CD14-positive monocyte (primary cell): ENCODE data around the gene C16orf96. TPM values are rescaled to one million over a fixed set of nuclear protein-coding genes. Genes with fewer than 3 reads are reported as not detected.

ENCODE experiments used
- DNase-seq, 3 donors: peaks; one replicate each; pipeline ENCODE4 v3.0.0-alpha.2; 2011 to 2022
- H2AFZ ChIP-seq: 2 replicates; pipeline ENCODE4 v1.6.0; 2012; ENCODE audit warnings: mild to moderate bottlenecking, low read depth, low read length, inconsistent platforms; ENCODE audit not compliant: insufficient read depth, poor library complexity, severe bottlenecking
- H3K27ac ChIP-seq, 2 donors: 1 replicate in 1 of 2; 2 replicates in 1 of 2; pipeline ENCODE4 v1.5.1; 2012 to 2013; ENCODE audit warnings: low read length in 2 of 2, control low read depth in 1 of 2, inconsistent platforms in 1 of 2, low read depth in 1 of 2, mild to moderate bottlenecking in 1 of 2
- H3K27me3 ChIP-seq, 2 donors: one replicate each; pipeline versions ENCODE4 v1.6.0 to v1.6.1; 2011 to 2013; ENCODE audit warnings: low read length in 2 of 2; ENCODE audit not compliant: control insufficient read depth in 2 of 2, insufficient read depth in 2 of 2
- H3K36me3 ChIP-seq, 2 donors: replicated peaks in 1 of 2; 1 replicate in 1 of 2; 2 replicates in 1 of 2; pipeline versions ENCODE4 v1.5.1 to v1.6.1; 2012 to 2013; ENCODE audit warnings: low read length in 2 of 2, control low read depth in 1 of 2, inconsistent platforms in 1 of 2, mild to moderate bottlenecking in 1 of 2; ENCODE audit not compliant: insufficient read depth in 2 of 2, control insufficient read depth in 1 of 2
- H3K4me1 ChIP-seq, 2 donors: 1 replicate in 1 of 2; 2 replicates in 1 of 2; pipeline versions ENCODE4 v1.5.1 to v1.6.1; 2012 to 2013; ENCODE audit warnings: low read length in 2 of 2, control low read depth in 1 of 2, inconsistent platforms in 1 of 2, mild to moderate bottlenecking in 1 of 2, moderate library complexity in 1 of 2; ENCODE audit not compliant: insufficient read depth in 2 of 2, control insufficient read depth in 1 of 2
- H3K4me2 ChIP-seq: replicated peaks from 2 replicates; pipeline ENCODE3; 2012; ENCODE audit warnings: low read length, moderate library complexity, mild to moderate bottlenecking; ENCODE audit not compliant: poor library complexity, severe bottlenecking; ENCODE audit errors: extremely low read depth
- H3K4me3 ChIP-seq, 3 experiments: fragments of 200-600 bp in 1 of 3; sonication (generic) in 1 of 3; replicated peaks in 1 of 3; 1 replicate in 2 of 3; 2 replicates in 1 of 3; pipeline ENCODE4 v1.5.1; 2011 to 2013; ENCODE audit warnings: low read length in 3 of 3, mild to moderate bottlenecking in 3 of 3, control low read depth in 2 of 3, low read depth in 2 of 3, inconsistent platforms in 1 of 3, moderate library complexity in 1 of 3
- H3K79me2 ChIP-seq: 2 replicates; pipeline ENCODE4 v1.6.0; 2012; ENCODE audit warnings: mild to moderate bottlenecking, control low read depth, inconsistent platforms, low read length, moderate library complexity; ENCODE audit not compliant: insufficient read depth
- H3K9ac ChIP-seq: 2 replicates; pipeline ENCODE4 v1.6.0; 2017; ENCODE audit warnings: low read length, mild to moderate bottlenecking; ENCODE audit not compliant: insufficient read depth, poor library complexity, severe bottlenecking
- H3K9me3 ChIP-seq, 2 donors: replicated peaks in 1 of 2; 1 replicate in 1 of 2; 2 replicates in 1 of 2; pipeline versions ENCODE4 v1.5.1 to v1.6.1; 2012 to 2013; ENCODE audit warnings: low read length in 2 of 2, control low read depth in 1 of 2; ENCODE audit not compliant: control insufficient read depth in 1 of 2, insufficient read depth in 1 of 2
- H4K20me1 ChIP-seq: 2 replicates; pipeline ENCODE4 v1.6.0; 2012; ENCODE audit warnings: mild to moderate bottlenecking, low read length, control low read depth, moderate library complexity; ENCODE audit not compliant: insufficient read depth
- H3K27ac Mint-ChIP-seq, 7 donors: one replicate each; pipeline ENCODE4 v1.8.0; 2020; ENCODE audit warnings: mild to moderate bottlenecking in 7 of 7, mixed read lengths in 7 of 7, moderate library complexity in 6 of 7, inconsistent platforms in 2 of 7
- H3K27me3 Mint-ChIP-seq, 3 donors: one replicate each; pipeline ENCODE4 v1.8.0; 2021 to 2022; ENCODE audit warnings: low read depth in 3 of 3, mild to moderate bottlenecking in 3 of 3, mixed read lengths in 3 of 3, moderate library complexity in 3 of 3, inconsistent platforms in 1 of 3
- H3K36me3 Mint-ChIP-seq, 2 donors: one replicate each; pipeline ENCODE4 v1.8.0; 2020; ENCODE audit warnings: mixed read lengths in 2 of 2, inconsistent platforms in 1 of 2, mild to moderate bottlenecking in 1 of 2
- H3K4me1 Mint-ChIP-seq: one replicate; pipeline ENCODE4 v1.8.0; 2020; ENCODE audit warnings: mild to moderate bottlenecking, mixed read lengths
- H3K4me3 Mint-ChIP-seq, 2 donors: one replicate each; pipeline ENCODE4 v1.8.0; 2020; ENCODE audit warnings: mild to moderate bottlenecking in 2 of 2, mixed read lengths in 2 of 2, moderate library complexity in 1 of 2
- H3K9me3 Mint-ChIP-seq, 7 donors: one replicate each; pipeline ENCODE4 v1.8.0; 2020 to 2022; ENCODE audit warnings: mixed read lengths in 7 of 7, mild to moderate bottlenecking in 6 of 7, moderate library complexity in 6 of 7, inconsistent platforms in 2 of 7
- WGBS: methylation state at CpG from one replicate; pipeline ENCODE4 v1.1.5; 2013; ENCODE audit warnings: missing lambda C conversion rate; ENCODE audit not compliant: insufficient coverage; 5-methylcytosine and 5-hydroxymethylcytosine counted together
- intact Hi-C, 2 donors: fragments of 100-400 bp; cut with micrococcal nuclease; formaldehyde crosslinking; loops; one replicate each; pipeline versions ENCODE4 v1.15.0 to v1.15.1; 2023
- polyA plus RNA-seq, 3 donors: library from polyadenylated mRNA; depleted of rRNA in 1 of 3; unstranded in 2 of 3; stranded (reverse) in 1 of 3; fragments of 300-500 nt in 2 of 3; fragments of >200 nt in 1 of 3; fragmentation: Illumina TruSeq in 2 of 3; gene quantifications; 1 replicate in 2 of 3; 2 replicates in 1 of 3; pipeline ENCODE4 v1.2.3, GENCODE V29; 2012 to 2021
- TF ChIP-seq, protein P1 (sequence below): fragments of 200-600 bp; IDR thresholded peaks from one replicate; pipeline ENCODE4 v1.8.0; 2022; ENCODE audit warnings: antibody characterized with exemption, mild to moderate bottlenecking

C16orf96 gene
- polyA plus RNA-seq, 3 donors = 0.13 TPM; not detected in 2

DNA sequence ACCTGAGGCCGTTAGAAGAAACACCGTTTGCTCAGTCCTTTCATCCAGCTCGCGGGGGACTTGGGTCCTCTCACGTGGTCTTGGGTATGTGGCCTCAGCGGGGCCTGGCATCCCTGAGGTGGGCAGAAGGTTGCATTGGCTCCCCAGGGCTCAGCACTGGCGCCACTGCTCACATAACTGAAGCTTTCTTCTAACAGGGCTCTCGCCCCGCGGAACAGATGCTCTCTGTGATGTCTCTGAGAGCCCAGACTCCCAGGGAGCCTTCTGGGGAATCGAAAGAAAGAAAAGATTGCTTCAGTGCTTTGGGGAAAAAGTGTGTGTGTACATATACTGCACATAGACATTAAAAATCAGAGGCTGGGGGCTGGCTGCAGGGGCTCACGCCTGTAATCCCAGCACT is 78.6 kb downstream of the C16orf96 start:
- Histone ChIP-seq H3K4me1 (peaks cover 8 to 17% of the 10 kb centered on the region in 2 donors), H2AFZ (no peak overlapping the region), H3K4me2 (no peak overlapping the region), H3K9me3 (no peaks in the 10 kb centered on the region), H3K79me2 (peaks cover 100% of the 10 kb centered on the region), H3K9ac (no peak overlapping the region), H3K27me3 (no peaks in the 10 kb centered on the region), H3K36me3 (peaks cover 32 to 48% of the 10 kb centered on the region in 2 donors), H3K4me3 (no peak overlapping the region), H3K27ac (peak overlapping the region in 1 of 2 donors; percentile 20), H4K20me1 (peaks cover 99% of the 10 kb centered on the region)
- H3K36me3 Mint-ChIP-seq = peaks cover 30 to 60% of the 10 kb centered on the region in 2 donors
- H3K4me3 Mint-ChIP-seq = no peak overlapping the region
- DNase-seq = no peak
- peaks cover 0 to 4% (median 0%) of the 10 kb centered on the region in 7 donors for H3K9me3 Mint-ChIP-seq
- 98% methylated on average over 11 of the region's 12 CpGs for WGBS
- peaks cover 26% of the 10 kb centered on the region for H3K4me1 Mint-ChIP-seq
- H3K27me3 Mint-ChIP-seq = peaks cover 0 to 4% (median 2%) of the 10 kb centered on the region in 3 donors
- H3K27ac Mint-ChIP-seq = peak overlapping the region in 2 of 7 donors; percentile 24 to 36
- intact Hi-C loops = no loop called here
- TF ChIP-seq, protein P1, sequence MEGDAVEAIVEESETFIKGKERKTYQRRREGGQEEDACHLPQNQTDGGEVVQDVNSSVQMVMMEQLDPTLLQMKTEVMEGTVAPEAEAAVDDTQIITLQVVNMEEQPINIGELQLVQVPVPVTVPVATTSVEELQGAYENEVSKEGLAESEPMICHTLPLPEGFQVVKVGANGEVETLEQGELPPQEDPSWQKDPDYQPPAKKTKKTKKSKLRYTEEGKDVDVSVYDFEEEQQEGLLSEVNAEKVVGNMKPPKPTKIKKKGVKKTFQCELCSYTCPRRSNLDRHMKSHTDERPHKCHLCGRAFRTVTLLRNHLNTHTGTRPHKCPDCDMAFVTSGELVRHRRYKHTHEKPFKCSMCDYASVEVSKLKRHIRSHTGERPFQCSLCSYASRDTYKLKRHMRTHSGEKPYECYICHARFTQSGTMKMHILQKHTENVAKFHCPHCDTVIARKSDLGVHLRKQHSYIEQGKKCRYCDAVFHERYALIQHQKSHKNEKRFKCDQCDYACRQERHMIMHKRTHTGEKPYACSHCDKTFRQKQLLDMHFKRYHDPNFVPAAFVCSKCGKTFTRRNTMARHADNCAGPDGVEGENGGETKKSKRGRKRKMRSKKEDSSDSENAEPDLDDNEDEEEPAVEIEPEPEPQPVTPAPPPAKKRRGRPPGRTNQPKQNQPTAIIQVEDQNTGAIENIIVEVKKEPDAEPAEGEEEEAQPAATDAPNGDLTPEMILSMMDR = no peak

DNA sequence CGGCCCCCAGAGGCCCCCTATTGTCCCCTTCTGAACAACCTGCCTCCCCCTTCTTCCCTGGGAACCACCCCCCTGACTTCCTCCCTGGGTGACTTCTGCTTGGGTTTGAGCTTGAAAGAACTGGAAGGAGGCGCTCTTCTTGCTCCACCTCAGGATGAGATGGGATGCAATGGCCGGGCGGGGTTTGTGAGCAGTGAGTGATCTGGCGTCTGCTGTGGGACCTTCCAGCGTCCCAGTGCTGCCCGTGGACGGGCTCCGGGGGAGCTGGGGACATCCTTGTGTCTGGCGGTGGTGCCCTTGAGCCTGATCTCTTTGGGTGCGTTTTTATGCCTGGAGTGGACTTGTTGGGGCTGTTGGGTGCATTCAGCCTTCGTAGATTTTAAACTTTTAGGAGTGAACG is 80.1 kb downstream of the C16orf96 start:
- Histone ChIP-seq H3K27me3 (no peaks in the 10 kb centered on the region), H2AFZ (no peak overlapping the region), H3K4me3 (no peak overlapping the region), H3K9ac (no peak overlapping the region), H3K4me2 (no peak overlapping the region), H4K20me1 (peaks cover 99% of the 10 kb centered on the region), H3K27ac (peak overlapping the region in 1 of 2 donors; percentile 32), H3K4me1 (peaks cover 14 to 26% of the 10 kb centered on the region in 2 donors), H3K79me2 (peaks cover 100% of the 10 kb centered on the region), H3K36me3 (peaks cover 32 to 54% of the 10 kb centered on the region in 2 donors), H3K9me3 (no peaks in the 10 kb centered on the region)
- H3K4me3 Mint-ChIP-seq = no peak overlapping the region
- peaks cover 0 to 4% (median 2%) of the 10 kb centered on the region in 3 donors for H3K27me3 Mint-ChIP-seq
- WGBS = 90% methylated on average over 10 of the region's 13 CpGs
- TF ChIP-seq, protein P1 = no peak
- no peak for DNase-seq
- peaks cover 33 to 62% of the 10 kb centered on the region in 2 donors for H3K36me3 Mint-ChIP-seq
- peaks cover 0 to 4% (median 0%) of the 10 kb centered on the region in 7 donors for H3K9me3 Mint-ChIP-seq
- peak overlapping the region in 4 of 7 donors; percentile 35 to 63 (median 50) for H3K27ac Mint-ChIP-seq
- intact Hi-C loops = no loop called here
- peaks cover 34% of the 10 kb centered on the region for H3K4me1 Mint-ChIP-seq
